NCI-H226 (cell line): ENCODE results near the gene CORO2B.

Experiments
- DNase-seq: peaks from one replicate; pipeline ENCODE4 v3.0.0-alpha.2; 2015

The CORO2B gene

DNA sequence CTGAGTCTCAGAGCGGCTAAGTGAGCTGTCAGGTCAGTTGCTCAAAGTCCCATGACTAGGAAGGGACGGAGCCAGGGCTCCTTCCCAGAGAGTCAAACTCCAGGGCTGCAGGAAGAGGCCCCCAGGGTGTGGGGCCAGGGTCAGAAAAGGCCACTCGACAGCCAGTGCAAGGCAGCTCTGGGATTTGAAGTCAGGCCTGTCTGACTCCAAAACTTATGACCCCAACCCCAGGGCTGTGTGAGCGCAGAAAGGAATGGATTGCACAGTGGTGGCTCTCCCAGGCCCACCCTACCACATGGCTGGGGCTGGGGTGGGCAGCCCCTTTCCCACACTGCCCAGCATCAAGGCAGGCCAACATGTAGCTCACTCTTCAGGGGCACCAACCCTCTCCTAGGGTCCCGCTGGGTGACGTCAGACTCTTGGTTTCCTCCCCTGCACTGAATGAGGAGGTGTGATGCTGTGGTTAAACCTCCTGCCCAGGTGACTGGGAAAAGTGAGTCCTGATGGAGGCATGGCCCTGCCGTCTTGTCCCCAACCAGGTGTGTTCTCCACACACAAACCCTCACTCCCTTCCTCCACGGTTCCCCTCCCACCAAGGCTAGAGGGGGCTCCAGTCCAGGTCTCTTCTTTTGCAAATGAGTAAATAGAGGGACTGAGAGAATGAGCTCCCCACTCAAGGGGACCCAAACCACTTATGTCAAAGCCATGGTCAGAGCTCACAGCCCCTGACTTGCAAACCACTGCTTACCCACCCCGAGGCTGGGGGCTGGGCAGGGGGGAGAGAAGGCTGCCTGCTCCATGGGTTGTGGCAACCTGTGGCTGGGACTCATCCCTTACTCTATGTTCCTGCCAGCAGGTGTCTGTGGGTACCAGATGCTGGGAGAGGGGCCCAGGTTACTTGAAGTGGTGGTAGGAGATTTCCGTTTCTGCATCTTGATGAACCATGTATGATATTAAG lies 23.8 kb upstream of the CORO2B start:
- DNase-seq = no peak

DNA sequence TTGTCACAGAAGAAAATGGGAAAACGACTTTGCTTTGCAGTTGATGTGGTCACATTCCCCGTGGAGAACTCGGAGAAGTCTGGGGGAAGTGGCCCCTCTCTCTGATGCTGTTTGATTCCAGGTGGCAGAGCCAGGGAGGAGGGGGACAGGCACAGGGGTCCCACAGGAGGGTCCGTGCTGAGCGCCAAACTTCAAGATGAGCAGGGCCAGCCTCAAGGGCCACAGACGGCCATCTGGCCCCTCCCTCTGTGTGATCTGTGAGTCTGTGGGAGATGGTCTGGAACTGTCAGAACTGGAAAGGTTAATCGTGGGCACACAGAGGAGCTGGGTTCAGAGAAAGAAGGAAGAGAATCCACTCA lies 23.1 kb upstream of the CORO2B start:
- no peak for DNase-seq

DNA sequence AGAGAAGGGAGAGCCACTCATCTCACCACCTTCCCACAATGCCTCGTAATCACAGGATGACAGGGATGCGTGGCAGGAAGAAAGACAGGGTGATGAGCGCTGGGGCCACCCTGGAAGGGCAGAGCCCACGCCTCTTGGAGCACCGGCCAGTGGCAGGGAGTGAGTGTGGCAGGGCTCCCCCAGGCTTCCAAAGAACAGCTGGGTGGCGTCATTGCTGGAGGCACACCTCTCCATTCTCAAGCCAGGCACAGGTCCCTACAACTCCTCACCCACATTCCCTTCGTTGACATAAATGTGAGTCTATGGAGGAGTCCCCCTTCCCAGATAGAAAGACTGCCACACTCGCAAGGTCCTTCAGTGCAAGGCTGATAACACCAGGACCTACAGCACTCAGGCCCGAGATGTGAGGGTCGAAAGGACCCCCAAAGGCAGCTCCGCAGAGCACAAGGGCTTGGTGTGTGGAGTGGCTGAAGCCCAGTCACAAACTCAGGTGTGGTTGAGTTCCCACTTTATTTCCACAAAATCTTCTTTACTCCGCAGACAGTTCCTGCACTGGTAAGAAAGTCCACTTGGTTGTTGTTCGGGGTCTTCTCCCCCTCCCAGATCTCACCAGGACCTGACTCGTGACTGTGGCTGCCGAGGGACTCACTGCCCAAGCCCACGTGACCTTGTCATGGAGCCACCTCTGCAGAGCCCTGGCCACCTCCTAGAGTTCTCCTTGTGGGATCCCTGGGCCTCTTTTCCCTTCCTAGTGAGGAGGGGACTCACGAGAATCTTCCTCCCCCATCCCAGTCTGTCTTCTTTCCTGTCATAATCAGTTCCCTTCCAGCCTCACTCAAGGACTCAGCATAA lies 22.4 kb upstream of the CORO2B start:
- no peak for DNase-seq

DNA sequence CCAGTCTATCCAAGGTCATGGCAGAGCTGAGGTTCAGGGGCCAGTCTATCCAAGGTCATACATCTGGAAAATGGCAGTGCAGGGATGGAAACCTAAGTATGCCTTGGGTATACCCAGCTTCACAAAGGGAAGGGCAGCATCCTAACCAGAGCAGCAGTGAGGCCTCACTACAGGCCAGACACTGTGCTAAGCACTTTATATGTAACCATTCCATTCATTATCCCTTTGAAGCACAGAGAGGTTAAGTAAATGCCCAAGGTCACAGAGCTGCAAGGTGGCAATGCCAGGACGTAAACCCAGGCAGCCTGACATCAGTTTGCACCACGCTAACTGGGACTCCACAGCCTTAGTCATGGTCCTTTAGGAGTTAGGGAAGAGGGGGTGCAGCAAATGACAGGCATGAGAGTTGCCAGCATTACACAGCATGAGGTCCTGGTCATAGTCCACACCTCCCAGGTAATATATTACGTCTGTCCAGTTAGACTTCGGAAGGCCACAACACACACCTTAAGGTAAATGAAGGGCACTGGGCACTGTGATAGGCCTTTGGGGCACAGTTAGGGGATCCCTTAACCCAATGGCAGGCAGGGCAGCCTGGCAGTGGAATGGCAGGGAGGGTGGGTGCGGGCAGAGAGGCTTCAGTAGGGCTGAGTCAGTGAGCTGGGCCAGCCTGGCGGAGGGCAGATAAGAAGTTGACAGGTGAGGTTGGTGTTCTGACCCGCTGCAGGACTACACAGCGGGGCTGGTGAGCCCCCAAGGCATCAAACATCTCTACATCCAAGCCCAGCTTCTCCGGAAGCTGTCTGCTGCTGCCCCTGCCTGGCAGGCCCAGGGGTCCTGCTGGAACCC lies 21.1 kb upstream of the CORO2B start:
- no peak for DNase-seq

DNA sequence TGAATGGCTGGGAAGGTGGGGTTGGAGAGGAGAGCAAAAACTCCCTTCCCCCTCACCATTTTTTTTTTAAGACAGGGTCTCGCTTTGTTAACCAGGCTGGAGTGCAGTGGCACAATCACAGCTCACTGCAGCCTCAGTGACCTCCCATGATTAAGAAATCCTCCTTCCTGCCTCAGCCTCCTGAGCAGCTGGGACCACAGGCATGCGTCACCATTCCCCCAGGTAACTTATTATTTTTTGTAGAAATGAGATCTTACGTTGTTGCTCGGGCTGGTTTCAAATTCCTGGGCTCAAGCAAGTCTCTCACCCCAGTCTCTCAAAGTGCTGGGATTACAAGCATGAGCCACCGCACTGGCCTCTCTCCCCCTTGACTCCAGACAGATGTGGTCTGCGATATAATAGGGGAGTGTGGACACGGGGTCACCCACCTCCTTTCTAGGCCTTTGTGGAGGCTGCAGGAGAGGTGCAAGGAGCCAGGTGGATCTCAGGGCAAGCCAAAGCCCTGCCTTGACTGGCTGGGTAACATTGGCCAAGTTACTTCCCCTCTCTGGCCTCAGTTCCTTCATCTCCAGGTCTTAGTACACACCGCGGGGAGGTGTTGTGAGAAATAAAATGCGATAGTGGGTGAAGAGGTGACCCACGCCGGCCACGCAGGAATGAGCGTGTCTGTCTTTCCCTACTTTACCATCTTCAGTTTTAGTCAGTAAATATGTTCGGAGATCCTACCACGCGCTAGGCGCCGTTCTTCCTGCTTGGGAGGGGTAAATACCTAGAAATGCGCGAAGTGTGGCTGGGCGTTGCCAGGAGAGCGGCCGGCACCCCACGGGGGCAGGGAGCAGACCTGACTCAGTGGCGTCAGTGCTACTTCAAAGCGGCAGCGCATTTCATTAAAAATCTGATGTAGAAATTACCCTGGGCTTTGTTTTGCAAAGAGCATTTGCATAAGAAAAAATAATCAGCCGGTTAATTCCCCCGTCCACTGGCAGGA lies 20.2 kb upstream of the CORO2B start:
- no peak for DNase-seq

DNA sequence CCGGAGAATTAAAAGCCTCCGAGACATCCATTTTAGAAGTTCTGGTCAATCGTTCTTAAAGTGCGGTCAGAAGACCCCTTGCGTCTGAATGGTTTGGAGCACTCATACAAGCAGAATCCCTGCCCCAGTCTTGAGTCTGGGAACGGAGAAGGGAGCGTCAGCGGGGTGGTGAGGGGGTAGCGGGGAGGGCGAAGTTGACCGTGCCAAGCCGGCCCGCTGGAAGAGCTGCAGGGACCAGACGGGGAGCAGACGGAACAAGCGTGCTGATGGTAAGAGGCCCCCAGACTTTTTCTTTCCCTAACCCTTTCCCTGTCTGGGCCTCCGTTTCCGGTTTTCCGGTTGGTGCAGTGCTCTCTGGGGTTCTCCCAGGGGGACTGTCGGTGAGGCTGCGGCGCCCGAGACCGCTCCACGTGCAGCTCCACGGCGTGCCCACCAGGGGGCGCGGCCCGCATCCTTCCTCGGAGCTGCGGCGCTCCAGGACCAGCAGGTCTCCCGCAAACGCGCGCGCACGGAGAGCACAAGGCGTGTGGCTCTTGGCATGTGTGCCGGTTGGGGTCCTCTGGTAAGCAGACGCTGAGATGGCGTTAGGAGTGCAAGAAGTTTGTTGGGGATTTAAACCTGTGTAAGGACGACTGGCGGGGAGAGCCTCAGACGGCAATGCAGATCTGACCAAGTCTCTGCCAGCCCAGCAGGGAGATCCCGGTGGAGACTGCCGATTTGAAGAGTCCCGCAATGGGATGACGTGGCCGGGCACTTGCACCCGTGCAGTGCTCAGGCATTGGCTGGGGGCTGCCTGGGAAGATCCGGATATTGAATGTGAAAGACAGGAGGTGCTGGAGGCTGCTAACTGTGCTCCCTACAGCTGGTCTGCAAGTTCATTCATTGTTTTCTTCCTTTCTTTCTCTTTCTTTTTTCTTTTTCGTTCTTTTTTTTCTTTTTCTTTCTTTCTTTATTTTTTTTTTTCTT lies 19.2 kb upstream of the CORO2B start:
- peak; percentile 67 for DNase-seq

DNA sequence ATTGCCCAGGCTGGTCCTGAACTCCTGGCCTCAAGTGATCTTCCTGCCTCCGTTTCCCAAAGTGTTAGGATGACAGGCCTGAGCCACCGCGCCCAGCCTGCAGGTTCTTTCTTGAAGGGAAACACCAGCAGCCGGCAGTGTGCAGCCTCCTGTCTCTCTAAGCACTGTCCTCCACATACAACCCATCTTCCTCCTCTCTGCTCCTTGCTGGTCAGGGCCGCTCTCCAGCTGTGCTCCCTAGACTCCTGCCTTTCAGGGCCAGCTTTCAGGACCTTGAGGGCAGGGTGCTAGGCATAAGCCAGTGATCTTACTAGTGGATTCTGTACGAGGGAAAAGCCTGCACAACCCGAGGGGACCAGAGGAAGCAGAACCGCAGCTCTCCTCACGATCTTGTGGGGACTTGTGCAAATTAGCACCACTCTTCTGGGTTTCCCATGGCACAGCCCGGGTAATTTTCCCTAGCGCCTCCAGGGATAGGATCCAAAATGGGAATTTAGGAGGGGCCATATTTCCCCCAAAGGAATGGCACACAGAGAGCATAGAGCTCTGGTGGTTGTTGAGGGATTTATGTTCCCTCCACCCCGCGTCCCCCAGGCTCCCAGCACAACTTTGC lies 18.2 kb upstream of the CORO2B start:
- no peak for DNase-seq

DNA sequence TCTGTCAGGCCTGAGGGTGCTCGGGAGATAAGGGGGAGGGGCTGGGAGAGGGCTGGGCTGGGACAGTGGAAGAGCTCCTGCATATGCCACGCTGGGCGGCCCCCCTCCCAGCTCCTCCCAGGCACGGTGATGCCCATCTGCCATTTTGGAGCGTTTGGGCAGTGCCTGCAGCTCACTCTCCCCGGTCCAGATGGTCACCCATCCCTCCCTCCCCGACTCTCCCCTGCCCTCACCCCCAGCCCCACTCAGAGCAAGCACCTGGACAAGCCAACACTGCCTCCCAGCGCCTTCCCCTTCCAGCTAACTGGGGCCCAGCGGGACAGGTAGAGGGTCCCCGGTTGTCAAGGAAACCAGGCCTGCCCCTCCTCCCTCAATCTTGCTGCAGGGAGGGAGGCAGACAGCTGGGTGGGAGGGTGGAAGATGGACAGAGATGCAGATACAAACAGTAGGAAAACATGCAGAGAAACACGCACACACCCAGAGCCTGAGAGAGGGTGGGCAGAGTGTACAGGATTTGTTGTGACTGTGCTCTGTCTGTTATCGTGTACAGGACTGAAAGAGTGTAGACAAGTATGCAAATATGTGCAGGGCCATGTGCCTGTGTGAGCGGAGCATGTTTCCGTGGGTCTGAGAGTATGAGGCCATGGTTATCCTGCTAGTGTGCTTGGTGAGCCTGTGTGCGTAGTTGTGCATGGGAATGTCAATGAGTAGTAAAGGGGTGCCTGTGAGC lies 17.5 kb upstream of the CORO2B start:
- no peak for DNase-seq

DNA sequence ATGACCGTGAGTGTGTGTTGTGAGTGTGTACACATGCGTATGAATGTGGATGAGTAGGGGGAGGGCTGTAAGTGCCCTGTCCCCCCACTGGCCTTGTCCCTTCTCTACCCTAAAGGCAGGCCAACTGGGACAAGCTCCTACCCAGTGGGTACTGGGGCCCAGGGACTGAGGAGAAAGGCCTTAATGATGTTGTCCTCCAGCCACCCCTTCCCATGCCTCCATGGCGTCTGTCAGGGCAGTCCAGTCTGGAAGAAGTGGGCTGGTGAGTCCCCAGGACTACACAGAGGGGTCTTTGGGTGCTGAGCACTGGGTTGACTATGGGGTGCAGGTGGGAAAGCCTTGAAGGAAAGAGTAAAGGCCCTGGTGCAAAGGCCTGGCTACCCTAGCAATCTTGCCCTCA lies 16.9 kb upstream of the CORO2B start:
- DNase-seq = no peak

DNA sequence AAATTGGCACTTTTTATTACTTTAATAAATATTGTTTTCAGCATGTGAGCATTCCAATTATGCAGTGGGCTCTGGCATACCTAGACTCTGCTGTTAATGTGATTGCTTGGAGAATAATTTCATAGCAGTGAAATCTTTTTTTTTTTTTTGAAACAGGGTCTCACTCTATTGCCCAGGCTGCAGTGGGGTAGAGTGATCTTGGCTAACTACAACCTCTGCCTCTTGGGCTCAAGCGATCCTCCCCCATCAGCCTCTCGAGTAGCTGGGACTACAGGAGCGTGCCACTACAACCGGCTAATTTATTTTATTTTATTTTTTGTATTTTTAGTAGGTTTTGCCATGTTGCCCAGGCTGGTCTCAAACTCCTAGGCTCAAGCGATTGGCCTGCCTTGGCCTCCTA lies 14.6 kb upstream of the CORO2B start:
- no peak for DNase-seq

DNA sequence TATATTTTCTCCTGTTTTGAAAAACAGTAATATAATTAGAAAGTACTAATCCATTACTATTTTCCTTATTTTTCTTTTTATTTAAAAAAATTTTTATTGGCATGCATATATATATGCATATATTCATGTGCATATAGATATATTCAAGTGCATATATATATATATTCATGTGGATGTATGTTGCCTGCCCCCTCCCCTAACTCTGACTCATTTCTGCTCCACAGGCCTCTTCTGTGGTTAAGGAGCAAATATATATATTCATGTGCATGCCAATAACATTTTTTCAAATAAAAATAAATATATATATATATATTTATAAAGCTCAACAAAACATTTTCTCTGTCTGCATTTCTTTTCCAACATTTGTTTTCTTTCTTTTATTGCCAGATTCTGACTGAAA lies 13.6 kb upstream of the CORO2B start:
- DNase-seq = no peak

DNA sequence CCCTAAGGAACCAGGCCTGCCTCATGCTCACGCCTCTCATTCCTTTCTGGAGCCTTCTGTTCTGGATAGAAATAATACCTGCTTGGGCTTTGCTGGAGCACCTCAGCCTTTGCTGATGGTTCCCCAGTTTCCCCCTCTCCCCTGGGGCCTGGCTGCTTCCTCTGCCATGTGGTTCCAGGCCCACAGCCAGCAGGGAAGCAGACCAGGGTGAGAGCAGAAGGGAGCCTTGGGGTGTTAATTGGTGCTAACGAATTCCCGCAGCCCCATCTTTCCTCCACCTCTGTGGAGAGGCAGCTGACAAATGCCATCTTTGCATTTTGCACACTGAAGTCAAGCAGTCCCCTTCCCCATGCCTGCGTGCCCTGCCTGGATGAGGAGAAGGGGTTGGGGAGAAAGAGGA lies 13.1 kb upstream of the CORO2B start:
- DNase-seq = no peak

DNA sequence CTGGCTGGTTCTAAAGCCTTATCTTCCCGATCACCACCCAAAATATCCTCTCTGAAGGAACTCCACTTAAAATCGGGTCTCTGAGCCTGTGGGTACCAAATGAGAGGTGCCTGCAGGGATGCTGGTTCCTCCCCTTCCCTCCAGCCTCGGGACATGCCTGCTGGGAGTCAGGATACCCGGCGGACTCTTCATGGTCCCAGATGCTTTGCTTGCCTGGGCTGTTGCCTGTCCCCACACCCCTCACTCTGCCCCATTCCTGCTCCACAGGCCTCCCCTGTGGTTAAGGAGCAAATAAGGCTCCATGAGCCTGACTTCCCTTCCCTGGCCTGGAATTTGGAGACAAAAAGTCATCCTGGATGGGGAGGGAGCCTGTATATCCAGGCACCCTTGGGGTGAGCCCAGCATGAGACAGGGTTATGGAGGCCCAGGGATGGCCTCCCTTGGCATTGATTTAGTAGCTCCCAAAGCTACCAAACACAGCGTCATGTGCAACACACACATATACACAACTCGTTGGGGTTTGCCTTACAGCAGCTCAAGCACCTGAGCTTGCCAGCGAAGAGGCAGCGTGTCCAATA lies 12.3 kb upstream of the CORO2B start:
- no peak for DNase-seq

DNA sequence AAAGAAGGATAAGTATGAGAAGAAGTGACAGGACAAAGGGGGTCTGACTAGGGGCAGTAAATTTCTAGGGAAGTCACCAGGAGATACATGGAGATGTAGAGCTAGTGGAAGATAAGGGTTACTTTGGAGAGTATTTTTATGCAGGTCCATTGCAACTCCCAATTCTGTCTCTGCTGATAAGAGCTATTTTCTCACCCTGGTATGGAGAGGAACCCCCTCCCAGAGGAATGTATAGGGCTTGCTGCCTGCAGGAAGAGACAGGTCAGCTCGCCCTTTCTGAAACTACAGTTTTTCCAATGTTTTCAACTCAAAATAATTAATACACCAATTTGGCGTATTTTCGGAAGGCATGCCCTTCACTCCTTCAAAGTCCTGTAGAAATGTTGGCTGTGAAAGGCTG lies 11.4 kb upstream of the CORO2B start:
- no peak for DNase-seq

DNA sequence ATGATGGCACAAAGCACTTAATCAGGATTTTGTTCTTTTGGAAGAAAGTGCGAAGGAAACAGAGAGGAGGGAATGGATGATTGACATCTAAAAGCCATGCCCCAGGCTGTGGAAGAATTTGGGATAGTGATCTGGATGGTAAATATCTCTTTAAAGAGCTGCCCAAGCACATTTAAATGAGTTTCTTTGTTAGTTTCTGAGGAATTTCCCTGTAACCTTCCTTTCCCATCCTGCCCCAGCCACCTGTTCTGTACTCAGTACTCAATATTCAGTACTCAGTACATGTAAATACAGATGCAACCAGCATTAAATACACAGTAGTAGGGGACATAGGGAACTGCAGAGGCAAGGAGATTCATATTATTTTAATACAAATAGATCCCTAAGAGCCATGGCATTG lies 7.8 kb upstream of the CORO2B start:
- DNase-seq = no peak

DNA sequence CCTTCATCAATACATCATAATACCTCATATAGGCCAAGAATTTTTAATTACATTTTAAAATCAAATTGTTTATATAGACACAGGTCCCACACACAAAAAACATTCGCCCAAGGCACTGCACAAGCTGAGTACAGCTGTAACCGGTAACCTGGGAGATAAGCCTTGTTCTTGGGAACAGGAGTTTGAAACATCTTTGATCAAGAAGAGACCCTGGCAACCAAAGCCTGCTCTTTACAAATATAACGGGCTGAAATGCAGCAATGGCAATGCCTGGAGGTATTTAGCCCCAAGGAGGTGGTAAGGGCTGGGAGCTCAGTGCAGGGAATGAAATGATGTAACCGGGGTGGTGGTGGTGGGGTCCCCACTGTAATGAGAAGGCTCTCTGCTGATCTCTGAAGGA lies 7.2 kb upstream of the CORO2B start:
- DNase-seq = no peak

DNA sequence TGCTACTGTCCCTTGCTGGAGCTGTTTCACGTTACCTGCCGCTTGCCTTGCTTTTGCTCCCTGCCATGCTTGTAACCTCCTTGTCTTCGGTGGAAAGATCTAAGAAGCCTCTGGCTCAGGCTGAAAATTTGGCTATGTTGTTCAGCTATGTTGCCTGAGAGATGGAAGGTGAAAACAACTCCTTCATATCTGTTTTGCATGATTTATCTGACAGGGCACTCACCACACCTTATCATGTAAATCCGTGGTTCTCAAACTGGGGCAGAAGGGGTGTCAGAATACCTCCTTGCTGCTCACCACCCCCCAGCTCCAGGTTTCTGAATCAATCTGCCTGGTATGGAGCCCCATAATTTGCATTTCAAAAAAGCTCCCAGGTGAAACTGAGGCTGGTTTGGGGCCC lies 6.5 kb upstream of the CORO2B start:
- DNase-seq = no peak

DNA sequence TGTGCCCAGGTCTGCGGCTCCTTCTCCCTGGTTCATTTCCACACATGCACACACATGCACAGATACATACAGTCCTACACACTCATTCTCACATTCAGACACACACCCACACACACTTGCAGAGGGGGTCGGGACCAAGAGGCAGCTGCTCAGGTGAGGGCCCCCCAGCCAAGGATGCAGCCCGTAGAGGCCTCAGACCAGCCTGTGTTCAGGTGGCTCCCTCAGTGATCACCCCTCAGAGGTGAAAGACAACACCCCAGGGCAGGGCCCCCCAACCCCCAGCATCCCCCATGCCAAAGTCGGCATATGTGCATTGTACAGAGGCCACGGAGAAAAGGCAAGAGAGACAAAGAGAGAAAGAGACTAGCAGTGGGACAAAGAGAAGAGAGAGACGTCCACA lies 5.9 kb upstream of the CORO2B start:
- no peak for DNase-seq

DNA sequence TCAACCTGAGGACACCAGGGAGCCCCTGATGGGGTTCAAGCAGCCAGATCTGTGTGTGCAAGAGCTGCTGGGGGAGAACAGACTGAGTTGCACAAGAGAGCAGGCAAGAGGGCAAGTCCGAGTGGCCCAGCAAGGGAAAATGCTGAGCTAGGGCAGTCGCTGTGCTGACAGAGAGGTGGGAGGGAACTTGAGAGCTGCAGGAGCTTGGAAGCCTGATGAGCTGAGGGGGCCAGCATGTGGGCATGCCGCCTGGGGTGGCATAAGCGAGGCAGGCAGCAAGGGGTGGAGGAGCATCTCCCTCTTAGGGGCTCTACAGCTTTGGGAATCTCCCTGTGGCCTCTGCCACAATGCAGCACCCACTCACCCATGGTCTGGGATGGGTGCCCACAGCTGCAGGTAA lies 4.7 kb upstream of the CORO2B start:
- no peak for DNase-seq
